ENCODE results near the gene RAB41. TPM values are rescaled to one million over a fixed set of nuclear protein-coding genes. Genes with fewer than 3 reads are reported as not detected.
"Not testable (repeated sequence)": the region's sequence is repeated elsewhere in the genome, so short reads cannot be mapped to it uniquely, and the experiment has no call there.

RAB41 gene
- total RNA-seq, 1 experiment from 2014 or later = not detected

DNA sequence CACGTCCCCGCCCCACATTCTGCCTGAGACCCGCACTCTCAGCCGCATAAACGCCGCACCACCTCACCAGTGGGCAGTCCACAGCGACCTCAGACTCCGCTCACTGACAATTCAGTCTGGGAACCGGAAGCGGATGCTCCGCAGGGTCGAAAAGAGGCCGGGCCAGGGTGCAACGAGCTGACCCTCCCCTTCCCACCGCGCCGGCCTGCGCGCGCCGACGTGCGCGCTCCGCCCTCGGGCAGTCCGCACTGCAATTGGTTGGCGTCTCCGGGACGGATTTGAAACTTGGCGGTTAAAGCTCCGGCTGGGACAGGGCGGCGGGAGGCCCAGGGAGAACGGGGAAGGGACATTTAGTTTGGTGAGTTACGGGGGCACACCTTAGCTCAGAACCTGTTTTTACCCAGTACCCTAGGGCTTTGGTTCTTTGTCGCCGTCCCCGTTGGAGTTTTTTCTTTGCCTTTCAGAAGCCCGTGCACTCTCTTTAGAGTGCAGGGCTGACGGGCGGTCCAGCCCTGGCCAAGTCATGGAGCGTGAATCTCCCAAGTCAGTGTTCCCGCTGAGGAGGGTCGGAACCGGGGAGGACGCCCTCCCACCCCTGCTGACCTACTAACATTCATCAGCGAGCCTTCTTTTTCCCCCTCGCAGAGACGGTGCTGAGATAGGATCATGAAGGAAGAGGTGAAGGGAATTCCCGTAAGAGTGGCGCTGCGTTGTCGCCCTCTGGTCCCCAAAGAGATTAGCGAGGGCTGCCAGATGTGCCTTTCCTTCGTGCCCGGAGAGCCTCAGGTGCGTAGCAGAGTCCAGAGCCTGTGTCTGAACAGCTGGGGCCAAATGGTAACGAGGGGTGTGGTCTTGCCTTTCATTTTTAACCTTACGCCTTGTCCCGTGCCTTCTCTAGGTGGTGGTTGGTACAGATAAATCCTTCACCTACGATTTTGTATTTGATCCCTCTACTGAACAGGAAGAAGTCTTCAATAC is 8.1 kb downstream of the RAB41 start, which contains the start of the genes KIF4A and PDZD11:
TSS of gene KIF4A (plus strand) at position 312 of the 978 bp plus-strand sequence. CDS start at position 667, 355 bp downstream.
TSS of gene PDZD11 (minus strand) at position 135 of the 978 bp plus-strand sequence. CDS start 586 bp downstream, outside the sequence.
- peak; percentile 88 for DNase-seq (ENCODE audit: low read depth)

GRCh38 chrX:70292788-70293187 is 10.8 kb downstream of the RAB41 start:
- DNase-seq (ENCODE audit: low read depth) = no peak

DNA sequence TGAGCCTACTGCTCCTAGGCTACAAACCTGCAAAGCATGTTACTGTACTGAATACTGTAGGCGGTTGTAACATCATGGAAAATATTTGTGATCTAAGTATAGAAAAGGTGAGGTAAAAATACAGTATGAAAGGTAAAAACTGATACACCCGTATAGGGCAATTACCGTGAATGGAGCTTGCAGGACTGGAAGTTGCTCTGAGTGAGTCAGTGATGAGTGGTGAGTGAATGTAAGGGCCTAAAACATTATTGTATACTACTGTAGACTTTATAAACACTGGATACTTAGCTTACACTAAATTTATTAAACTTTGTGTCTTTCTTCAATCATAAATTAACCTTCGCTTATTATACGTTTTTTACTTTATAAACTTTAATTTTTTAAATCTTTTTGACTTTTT is 11.6 kb downstream of the RAB41 start:
- no peak for DNase-seq (ENCODE audit: low read depth)

GRCh38 chrX:70301716-70302115 is 19.7 kb downstream of the RAB41 start:
- DNase-seq (ENCODE audit: low read depth) = peak; percentile 40

DNA sequence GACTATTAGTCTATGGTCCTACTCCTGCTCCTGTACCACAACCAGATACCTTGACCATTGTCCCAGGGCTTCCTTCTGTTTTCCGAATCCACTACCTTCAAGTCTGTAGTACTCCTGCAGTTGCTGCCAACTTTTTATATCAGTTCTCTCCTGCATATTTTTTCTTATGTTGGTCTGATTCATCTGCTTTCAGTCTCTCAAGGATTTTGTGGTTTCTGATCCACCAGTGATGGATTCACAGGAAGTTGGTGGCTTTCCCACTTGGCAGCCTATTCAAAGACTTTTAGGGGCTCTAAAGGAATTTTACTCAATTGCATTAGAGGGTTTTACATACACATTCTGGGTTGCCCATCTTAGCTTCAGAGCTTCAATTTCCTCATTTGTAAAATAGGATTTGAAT is 31.5 kb downstream of the RAB41 start:
- DNase-seq (ENCODE audit: low read depth) = peak; percentile 77

- DNase-seq (ENCODE audit: low read depth) = no peak
Measured at GRCh38 chrX:70322784-70323183, 40.8 kb downstream of the RAB41 start.

GRCh38 chrX:70323628-70324027 is 41.7 kb downstream of the RAB41 start:
- not testable (repeated sequence) for DNase-seq (ENCODE audit: low read depth)

DNA sequence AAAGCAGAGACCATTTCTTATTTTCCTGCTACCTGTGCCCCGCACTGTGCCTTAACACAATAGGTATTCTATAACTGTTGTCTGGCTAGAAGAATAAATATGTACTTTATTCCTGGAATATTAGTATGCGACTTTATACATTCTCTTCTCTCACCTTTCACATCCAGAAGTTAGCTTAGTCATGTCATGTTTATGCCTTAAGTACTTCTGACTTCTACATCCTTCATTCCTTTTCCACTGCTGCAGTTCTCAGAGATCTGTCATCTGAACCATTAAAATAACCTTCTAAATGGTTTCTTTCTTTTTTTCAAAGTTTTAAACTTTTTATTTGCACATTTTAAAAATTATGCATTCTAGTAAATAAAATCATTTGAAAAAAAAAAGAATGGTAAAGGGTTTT is 42.4 kb downstream of the RAB41 start:
- no peak for DNase-seq (ENCODE audit: low read depth)

DNA sequence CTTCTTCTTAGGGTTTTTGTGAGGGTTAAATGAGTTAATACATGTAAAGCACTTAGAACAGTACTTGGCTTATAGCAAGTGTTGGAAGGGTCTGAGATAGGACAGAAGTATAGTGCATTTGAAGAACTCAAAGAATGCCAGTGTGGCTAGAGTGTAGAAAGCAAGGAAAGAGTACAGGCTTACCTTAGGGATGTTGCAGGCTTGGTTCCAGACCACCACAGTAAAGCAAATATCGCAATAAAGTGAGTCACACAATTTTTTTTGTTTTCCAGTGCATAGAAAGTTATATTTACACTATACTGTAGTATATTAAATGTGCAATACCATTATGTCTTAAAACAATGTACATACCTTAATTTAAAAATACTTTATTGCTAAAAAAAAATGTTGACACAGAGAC is 49.2 kb downstream of the RAB41 start:
- no peak for DNase-seq (ENCODE audit: low read depth)

DNA sequence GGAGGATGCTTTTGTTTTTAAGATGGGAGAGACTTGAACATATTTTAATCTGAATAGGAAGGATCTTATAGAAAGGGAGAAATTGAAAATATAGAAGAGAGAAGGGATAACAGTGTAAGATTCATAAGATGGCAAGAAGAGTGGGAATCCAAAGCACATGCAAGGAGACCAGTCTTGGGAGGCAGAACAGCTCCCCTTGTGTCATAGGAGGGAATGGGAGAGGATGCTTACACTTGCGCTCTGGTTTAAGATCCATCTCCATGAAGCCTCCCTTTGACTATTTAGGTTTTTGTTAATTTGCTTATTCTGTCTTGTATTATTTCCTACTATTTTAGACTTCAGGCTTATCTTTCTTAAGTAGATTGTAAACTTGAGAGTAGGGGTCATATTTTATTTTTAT is 50.6 kb downstream of the RAB41 start:
- no peak for DNase-seq (ENCODE audit: low read depth)

Other genes starting within 250 kb of the RAB41 start
- gene AWAT2, start 232.2 kb upstream of the RAB41 start, total RNA-seq (2014; rRNA removed; shearing (Covaris generic)) = not detected in 2 replicates
- gene OTUD6A, start 219.7 kb upstream of the RAB41 start, total RNA-seq (2014; rRNA removed; shearing (Covaris generic)) = not detected in 2 replicates
- 84.3 and 88.8 TPM in 2 replicates for gene IGBP1, start 148.7 kb upstream of the RAB41 start, total RNA-seq (2014; rRNA removed; shearing (Covaris generic))
- not detected in 2 replicates for gene DGAT2L6, start 104.7 kb upstream of the RAB41 start, total RNA-seq (2014; rRNA removed; shearing (Covaris generic))
- not detected in 2 replicates for gene AWAT1, start 47.5 kb upstream of the RAB41 start, total RNA-seq (2014; rRNA removed; shearing (Covaris generic))
- 0.24 TPM in 1 of 2 replicates, not detected in the other for gene P2RY4, start 22.0 kb upstream of the RAB41 start, total RNA-seq (2014; rRNA removed; shearing (Covaris generic))
- not detected in 2 replicates for gene ARR3, start 13.8 kb upstream of the RAB41 start, total RNA-seq (2014; rRNA removed; shearing (Covaris generic))
- gene PDZD11, start 7.8 kb downstream of the RAB41 start, total RNA-seq (2014; rRNA removed; shearing (Covaris generic)) = 162 and 186 TPM in 2 replicates
- gene KIF4A, start 7.9 kb downstream of the RAB41 start, total RNA-seq (2014; rRNA removed; shearing (Covaris generic)) = 58.6 and 60.7 TPM in 2 replicates
- gene GDPD2, start 141.1 kb downstream of the RAB41 start, total RNA-seq (2014; rRNA removed; shearing (Covaris generic)) = not detected in 2 replicates
- gene DLG3, start 162.7 kb downstream of the RAB41 start, total RNA-seq (2014; rRNA removed; shearing (Covaris generic)) = 8.1 and 11.4 TPM in 2 replicates

Measured in RPMI7951 (cell line).